RWPE2 (cell line): ENCODE data around the gene CCNG2.

ENCODE experiments used
- ATAC-seq: fragments of 200-7000 bp; cut with Tn5 transposase; 3 replicates; pipeline ENCODE4 v1.9.1; 2021; ENCODE audit warnings: low read depth
- DNase-seq: peaks from one replicate; pipeline ENCODE4 v3.0.0-alpha.2; 2020; ENCODE audit warnings: low spot score
- H3K27ac ChIP-seq: fragments of 450-650 bp; 2 replicates; pipeline ENCODE4 v1.5.1; 2017; ENCODE audit warnings: mild to moderate bottlenecking; ENCODE audit not compliant: poor library complexity, severe bottlenecking
- H3K27me3 ChIP-seq: fragments of 250-450 bp; sonication (Bioruptor Pico); 2 replicates; pipeline ENCODE4 v1.5.1; 2021; ENCODE audit warnings: mild to moderate bottlenecking, moderate library complexity; ENCODE audit not compliant: insufficient read depth, poor library complexity, severe bottlenecking
- H3K36me3 ChIP-seq: fragments of 250-450 bp; sonication (Bioruptor Pico); 2 replicates; pipeline ENCODE4 v1.5.1; 2020; ENCODE audit warnings: low read depth, mild to moderate bottlenecking, moderate library complexity
- H3K4me1 ChIP-seq: fragments of 250-450 bp; sonication (Bioruptor Pico); 2 replicates; pipeline ENCODE4 v1.5.1; 2021; ENCODE audit warnings: mild to moderate bottlenecking, moderate library complexity; ENCODE audit not compliant: insufficient read depth, poor library complexity, severe bottlenecking
- H3K4me3 ChIP-seq: fragments of 250-450 bp; sonication (Bioruptor Pico); 2 replicates; pipeline ENCODE4 v1.5.1; 2021; ENCODE audit warnings: mild to moderate bottlenecking, moderate library complexity; ENCODE audit not compliant: severe bottlenecking
- H3K9me3 ChIP-seq: fragments of 250-450 bp; sonication (Bioruptor Pico); 2 replicates; pipeline ENCODE4 v1.5.1; 2021; ENCODE audit warnings: mild to moderate bottlenecking, moderate library complexity; ENCODE audit not compliant: severe bottlenecking
- TF ChIP-seq, protein P1 (sequence below): fragments of 450-650 bp; IDR thresholded peaks from one replicate; pipeline ENCODE4 v1.5.1; 2017; ENCODE audit warnings: mild to moderate bottlenecking, moderate library complexity; ENCODE audit not compliant: poor library complexity, severe bottlenecking

Gene CCNG2

DNA sequence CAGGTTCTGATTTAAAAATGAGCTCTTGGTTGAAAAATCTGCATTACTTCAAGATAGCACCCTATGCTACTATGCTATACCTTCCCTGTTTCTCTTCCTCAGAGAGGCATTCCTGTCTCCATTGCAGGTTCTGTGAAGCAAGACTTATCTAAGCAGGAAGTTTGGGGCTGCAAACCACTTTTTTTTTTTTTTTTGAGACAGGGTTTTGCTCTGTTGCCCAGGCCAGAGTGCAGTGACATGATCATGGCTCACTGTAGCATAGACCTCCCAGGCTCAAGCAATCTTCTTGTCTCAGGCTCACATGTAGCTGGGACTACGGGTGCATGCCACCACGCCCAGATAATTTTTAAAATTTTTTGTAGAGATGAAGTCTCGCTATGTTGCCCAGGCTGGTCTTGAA, 4.0 kb upstream of the CCNG2 start:
- peaks cover 14% of the 10 kb centered on the region for H3K4me1 ChIP-seq

DNA sequence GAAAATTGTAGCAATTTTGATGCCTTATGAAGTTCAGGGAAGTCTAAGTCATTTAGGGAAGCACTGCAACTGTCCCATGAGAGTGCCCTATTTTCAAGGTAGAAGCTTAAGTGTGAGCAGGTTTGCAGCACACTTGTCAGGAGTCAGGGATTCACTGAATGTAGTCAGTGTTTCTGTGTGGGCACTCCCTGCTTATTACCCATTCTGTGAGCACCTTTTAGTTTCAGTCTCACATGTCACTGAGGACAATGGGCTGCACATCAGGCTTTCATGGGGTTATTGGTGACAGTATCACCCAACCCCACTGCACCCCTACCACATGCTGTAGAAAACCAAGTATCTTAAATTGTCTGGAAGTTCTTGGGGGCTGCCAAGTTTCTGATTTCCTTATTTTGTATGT, 2.9 kb upstream of the CCNG2 start:
- ATAC-seq = no peak
- TF ChIP-seq, protein P1, sequence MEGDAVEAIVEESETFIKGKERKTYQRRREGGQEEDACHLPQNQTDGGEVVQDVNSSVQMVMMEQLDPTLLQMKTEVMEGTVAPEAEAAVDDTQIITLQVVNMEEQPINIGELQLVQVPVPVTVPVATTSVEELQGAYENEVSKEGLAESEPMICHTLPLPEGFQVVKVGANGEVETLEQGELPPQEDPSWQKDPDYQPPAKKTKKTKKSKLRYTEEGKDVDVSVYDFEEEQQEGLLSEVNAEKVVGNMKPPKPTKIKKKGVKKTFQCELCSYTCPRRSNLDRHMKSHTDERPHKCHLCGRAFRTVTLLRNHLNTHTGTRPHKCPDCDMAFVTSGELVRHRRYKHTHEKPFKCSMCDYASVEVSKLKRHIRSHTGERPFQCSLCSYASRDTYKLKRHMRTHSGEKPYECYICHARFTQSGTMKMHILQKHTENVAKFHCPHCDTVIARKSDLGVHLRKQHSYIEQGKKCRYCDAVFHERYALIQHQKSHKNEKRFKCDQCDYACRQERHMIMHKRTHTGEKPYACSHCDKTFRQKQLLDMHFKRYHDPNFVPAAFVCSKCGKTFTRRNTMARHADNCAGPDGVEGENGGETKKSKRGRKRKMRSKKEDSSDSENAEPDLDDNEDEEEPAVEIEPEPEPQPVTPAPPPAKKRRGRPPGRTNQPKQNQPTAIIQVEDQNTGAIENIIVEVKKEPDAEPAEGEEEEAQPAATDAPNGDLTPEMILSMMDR = no peak
- Histone ChIP-seq H3K4me1 (peaks cover 18% of the 10 kb centered on the region), H3K27ac (no peak overlapping the region), H3K27me3 (no peaks in the 10 kb centered on the region), H3K36me3 (peaks cover 7% of the 10 kb centered on the region), H3K4me3 (no peak overlapping the region), H3K9me3 (no peaks in the 10 kb centered on the region)
- no peak for DNase-seq

More for the DNA sequence above, 4.0 kb upstream of the CCNG2 start:
- no peak for DNase-seq
- no peak overlapping the region for H3K27ac ChIP-seq
- no peaks in the 10 kb centered on the region for H3K36me3 ChIP-seq
- H3K9me3 ChIP-seq = no peaks in the 10 kb centered on the region
- no peaks in the 10 kb centered on the region for H3K27me3 ChIP-seq
- H3K4me3 ChIP-seq = no peak overlapping the region
- ATAC-seq = no peak
- TF ChIP-seq, protein P1 = no peak

DNA sequence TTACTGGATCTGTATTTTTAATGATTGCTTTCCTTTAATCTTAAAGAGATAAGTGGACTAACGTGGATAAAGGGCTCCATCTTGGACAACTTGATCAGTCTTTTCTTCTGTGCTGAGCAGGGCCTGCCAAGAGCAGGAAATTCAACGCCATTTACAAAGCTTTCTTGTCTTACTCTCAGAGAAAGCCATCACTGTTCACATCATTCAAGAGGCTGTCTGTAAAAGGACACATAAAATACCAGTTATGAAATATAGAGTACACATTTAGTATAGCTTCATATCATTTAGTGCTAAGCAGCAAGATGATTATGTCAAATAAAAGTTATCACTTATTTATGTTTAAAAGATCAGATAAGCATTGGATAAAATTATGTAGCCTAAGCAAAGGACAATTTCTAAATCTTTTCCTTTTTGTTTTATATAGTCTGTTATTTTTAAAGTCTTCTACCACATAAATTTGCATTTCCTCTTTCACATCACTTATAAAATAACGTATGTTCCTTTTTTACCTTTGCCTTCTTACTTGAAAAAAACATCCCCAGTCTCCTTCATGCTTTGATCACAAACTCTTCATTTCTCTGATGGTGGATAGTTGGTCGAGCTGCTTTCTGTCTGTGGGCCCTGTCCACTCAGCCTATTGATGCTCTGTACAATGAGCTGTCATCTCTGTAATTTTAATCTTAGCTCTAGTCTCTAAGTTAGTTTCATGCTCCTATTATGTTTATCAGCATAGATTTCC, 2.1 kb upstream of the CCNG2 start:
- DNase-seq = no peak
- H3K4me3 ChIP-seq = no peak overlapping the region
- TF ChIP-seq, protein P1 = no peak
- no peaks in the 10 kb centered on the region for H3K27me3 ChIP-seq
- H3K4me1 ChIP-seq = peaks cover 27% of the 10 kb centered on the region
- peaks cover 16% of the 10 kb centered on the region for H3K36me3 ChIP-seq
- H3K27ac ChIP-seq = no peak overlapping the region
- no peaks in the 10 kb centered on the region for H3K9me3 ChIP-seq
- ATAC-seq = no peak

DNA sequence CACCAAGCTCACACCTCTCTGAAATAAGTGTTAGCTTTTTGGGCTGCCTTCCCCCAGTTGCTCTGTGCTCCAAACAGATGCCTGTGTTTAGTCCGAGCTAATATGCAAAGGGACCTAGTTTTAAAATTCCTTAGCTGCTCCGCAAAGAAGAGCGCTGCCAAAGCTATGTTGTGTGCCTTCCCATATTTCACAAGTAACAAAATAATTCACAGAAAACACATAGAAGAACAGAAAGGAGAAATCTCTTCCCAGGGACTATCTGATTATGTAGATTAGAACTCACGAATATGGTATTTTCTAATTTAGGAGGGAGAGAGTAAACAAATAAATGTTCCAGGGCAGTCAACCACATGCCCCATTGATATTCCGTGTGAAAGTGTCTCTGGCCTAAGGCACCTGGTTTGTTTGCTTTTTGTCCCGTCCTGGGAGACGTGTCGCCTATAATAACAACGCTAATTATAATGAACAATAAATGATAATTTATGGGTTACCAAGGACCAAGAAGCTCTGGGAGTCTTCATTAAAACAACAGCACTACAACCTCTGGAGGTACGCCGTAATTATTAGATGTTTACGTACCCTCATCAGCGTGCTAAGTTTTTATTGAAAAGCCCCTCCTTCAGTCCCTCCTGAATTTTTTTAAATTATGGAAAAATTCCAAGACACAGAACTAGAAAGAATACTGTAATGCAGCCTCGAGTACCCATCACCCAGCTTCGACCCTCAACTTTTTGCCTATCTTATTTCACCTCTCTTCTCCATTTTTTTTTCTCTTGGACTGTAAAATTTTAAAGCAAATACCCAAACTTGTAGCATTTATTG, 1.2 kb upstream of the CCNG2 start:
- H3K4me3 ChIP-seq = peak overlapping the region; percentile 11
- TF ChIP-seq, protein P1 = no peak
- H3K27me3 ChIP-seq = no peaks in the 10 kb centered on the region
- H3K9me3 ChIP-seq = no peaks in the 10 kb centered on the region
- peak overlapping the region; percentile 82 for H3K27ac ChIP-seq
- H3K4me1 ChIP-seq = peaks cover 28% of the 10 kb centered on the region
- no peak for ATAC-seq
- no peak for DNase-seq
- H3K36me3 ChIP-seq = peaks cover 25% of the 10 kb centered on the region
